NCI-H774 (cell line): ENCODE measurements around the gene SGCA.
A peak's percentile ranks its signal among the peaks of the same experiment; 100 is the strongest.

ENCODE experiments used
- DNase-seq: peaks from one replicate; lab custom pipeline; 2025; lab: John Stamatoyannopoulos, UW

Gene SGCA

GRCh38 chr17:50167371-50167770 is 1.6 kb downstream of the SGCA start:
- no peak for DNase-seq

- peak; percentile 6 for DNase-seq
These were observed 2.5 kb downstream of the SGCA start for GRCh38 chr17:50168319-50168718.

DNA sequence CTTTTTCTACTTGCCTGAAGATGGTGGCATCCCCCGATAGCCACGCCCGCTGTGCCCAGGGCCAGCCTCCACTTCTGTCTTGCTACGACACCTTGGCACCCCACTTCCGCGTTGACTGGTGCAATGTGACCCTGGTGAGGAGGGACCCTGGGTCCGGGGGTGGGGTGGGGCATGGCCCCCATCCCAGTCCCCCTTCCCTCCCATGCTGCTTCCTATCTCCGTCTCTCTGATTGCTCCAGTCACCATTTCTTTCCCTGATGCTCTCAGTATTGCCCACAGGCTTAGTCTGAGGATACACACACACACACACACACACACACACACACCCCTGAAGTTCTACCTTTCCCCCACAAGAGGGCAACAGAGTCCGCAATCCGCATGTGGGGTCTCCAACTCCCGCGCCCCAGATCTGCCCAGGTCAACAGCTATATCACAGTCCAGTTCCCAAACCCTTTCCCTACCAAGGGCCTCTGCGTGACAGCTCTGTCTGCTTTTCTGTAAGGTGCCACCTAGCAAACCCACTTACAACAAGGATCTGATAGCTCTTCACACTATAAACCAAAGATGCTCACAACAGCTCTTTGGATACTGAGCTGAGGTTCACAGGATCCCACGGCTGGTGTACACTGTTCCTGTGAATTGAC is 3.4 kb downstream of the SGCA start:
- peak; percentile 54 for DNase-seq

- peak; percentile 8 for DNase-seq
These were observed 4.2 kb downstream of the SGCA start for GRCh38 chr17:50169881-50170459.

DNA sequence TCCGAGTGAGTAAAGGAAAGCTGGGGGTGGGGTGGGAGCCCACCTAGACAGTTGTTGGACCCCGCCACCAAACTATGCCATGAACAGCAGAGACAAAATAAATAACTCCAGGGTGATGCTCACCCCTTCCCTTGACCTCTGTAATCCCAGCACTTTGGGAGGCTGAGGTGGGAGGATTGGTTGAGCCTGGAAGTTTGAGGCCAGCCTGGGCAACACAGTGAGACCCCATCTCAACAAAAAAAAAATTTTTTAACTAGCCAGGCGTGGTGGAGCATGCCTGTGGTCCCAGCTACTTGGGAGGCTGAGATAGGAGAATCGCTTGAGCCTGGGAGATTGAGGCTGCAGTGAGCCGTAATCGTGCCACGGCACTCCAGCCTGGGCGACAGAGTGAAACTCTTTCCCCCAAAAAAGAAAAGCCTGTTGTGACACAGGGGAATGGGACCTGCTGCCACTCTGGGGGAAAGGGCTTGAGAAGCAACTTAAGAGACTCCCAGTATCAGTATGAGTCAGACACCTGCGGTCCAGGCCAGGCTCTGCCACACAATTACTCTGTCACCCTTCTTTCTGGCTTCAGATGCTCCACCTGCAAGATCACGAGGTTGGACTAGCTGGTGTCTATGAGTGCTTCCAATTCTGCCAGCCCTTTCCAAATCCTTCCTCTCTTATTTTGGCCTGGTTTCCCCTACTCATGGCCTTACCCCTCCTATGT is 5.0 kb downstream of the SGCA start:
- DNase-seq, result no peak

GRCh38 chr17:50171371-50172071 is 5.7 kb downstream of the SGCA start:
- no peak for DNase-seq

DNA sequence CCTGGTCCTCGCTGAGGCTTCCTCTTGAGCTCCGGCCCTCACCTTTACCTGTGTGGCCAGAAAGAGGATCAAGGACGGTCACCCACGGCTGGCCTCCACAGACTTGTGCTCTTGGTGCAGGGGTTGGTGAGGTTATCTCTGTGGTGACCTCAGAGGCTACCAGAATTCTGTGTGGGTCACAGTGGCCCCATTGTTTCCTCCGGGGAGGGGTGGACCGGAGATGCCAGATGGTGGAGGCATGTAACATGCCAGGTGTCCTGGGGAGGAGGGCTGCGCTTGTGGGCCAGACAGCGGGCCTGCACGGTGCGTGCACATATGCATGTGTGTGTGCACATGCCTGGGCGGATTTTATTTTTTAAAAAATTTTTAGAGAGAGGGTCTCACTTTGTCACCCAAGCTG is 6.3 kb downstream of the SGCA start:
- DNase-seq, result no peak

- no peak for DNase-seq
These were observed 7.1 kb downstream of the SGCA start for GRCh38 chr17:50172936-50173334.

GRCh38 chr17:50173335-50173941 is 7.6 kb downstream of the SGCA start:
- no peak for DNase-seq

- DNase-seq, result no peak
These were observed 8.6 kb downstream of the SGCA start for GRCh38 chr17:50174444-50174843.

- no peak for DNase-seq
These were observed 9.4 kb downstream of the SGCA start for GRCh38 chr17:50175035-50175807.

- no peak for DNase-seq
These were observed 11.0 kb downstream of the SGCA start for GRCh38 chr17:50176559-50177357.

- DNase-seq, result no peak
These were observed 11.7 kb downstream of the SGCA start for GRCh38 chr17:50177476-50177875.

- peak; percentile 58 for DNase-seq
These were observed 12.4 kb downstream of the SGCA start for GRCh38 chr17:50177983-50178834.

- DNase-seq, result no peak
These were observed 14.3 kb downstream of the SGCA start for GRCh38 chr17:50180111-50180510.

- no peak for DNase-seq
These were observed 14.8 kb downstream of the SGCA start for GRCh38 chr17:50180620-50181019.

- DNase-seq, result no peak
These were observed 15.3 kb downstream of the SGCA start for GRCh38 chr17:50181144-50181543.

DNA sequence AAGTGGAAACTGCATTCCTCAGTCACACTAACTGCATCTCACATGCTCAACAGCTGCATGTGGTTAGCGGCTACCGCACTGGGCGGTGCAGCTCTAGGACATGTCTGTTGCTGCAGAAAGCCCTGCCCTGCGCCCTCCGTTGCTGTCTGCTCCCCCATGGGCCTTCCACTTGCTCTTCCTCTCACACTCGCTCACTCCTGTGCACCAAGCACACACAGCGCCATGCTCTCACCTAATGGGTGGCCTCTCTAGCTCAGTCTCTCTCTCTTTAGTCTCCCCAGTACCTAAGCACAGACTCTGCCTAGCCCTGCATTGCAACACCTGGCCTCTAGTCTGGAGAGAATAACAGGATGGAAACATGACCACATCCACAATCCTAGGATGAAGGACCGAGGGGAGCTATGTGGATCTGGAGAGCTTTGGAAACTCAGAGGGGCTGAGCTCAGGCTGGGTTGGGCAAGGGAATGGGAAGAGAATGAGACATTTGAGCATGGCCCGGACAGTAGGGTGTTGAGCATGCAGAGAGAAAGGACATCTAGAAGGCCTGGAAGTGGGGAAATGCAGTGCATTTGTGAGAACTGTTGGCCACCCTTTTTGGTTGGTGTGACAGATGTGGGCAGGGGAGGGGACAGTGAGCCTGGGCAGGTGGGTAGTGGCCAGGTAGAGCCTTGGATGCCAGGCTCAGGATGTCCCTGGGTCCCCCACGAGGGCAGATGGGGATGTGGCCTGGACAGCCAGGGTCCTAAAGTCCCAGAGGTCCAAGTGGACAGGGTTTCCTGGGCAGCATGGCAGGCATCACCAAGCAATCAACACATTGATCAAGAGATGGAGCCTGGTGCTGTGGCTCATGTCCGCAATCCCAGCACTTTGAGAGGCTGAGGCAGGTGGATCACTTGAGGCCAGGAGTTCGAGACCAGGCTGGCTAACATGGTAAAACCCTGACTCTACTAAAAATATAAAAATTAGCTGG is 16.1 kb downstream of the SGCA start:
- no peak for DNase-seq
